DMS53 (cell line): ENCODE data around the gene MYO1A.
A peak's percentile ranks its signal among the peaks of the same experiment; 100 is the strongest.
"Not testable (repeated sequence)": the region's sequence is repeated elsewhere in the genome, so short reads cannot be mapped to it uniquely, and the experiment has no call there.

Experiments used
- DNase-seq: peaks from one replicate; lab custom pipeline; 2025; lab: John Stamatoyannopoulos, UW

The MYO1A gene

GRCh38 chr12:57046947-57047890 lies 2.7 kb downstream of the MYO1A start:
- DNase-seq = no peak

GRCh38 chr12:57046086-57046791 lies 3.7 kb downstream of the MYO1A start:
- no peak for DNase-seq

- no peak for DNase-seq
Observed at GRCh38 chr12:57044889-57045288, 5.0 kb downstream of the MYO1A start.

- DNase-seq = no peak
Observed at GRCh38 chr12:57044468-57044867, 5.5 kb downstream of the MYO1A start.

- no peak for DNase-seq
Observed at GRCh38 chr12:57042695-57043094, 7.2 kb downstream of the MYO1A start.

GRCh38 chr12:57040750-57041149 lies 9.2 kb downstream of the MYO1A start:
- DNase-seq = no peak

GRCh38 chr12:57040211-57040610 lies 9.7 kb downstream of the MYO1A start:
- DNase-seq = no peak

- no peak for DNase-seq
Observed at GRCh38 chr12:57039016-57039798, 10.7 kb downstream of the MYO1A start.

GRCh38 chr12:57037264-57037663 lies 12.7 kb downstream of the MYO1A start:
- no peak for DNase-seq

GRCh38 chr12:57033431-57033830 lies 16.5 kb downstream of the MYO1A start:
- DNase-seq = peak; percentile 19

GRCh38 chr12:57031789-57032188 lies 18.1 kb downstream of the MYO1A start:
- no peak for DNase-seq

- DNase-seq = peak; percentile 72
Observed at GRCh38 chr12:57031138-57031725, 18.7 kb downstream of the MYO1A start.

GRCh38 chr12:57029457-57029856 lies 20.5 kb downstream of the MYO1A start:
- DNase-seq = no peak

- DNase-seq = no peak
Observed at GRCh38 chr12:57027805-57028153, 22.1 kb downstream of the MYO1A start.

- no peak for DNase-seq
Observed at GRCh38 chr12:57027011-57027804, 22.7 kb downstream of the MYO1A start.

- DNase-seq = no peak
Observed at GRCh38 chr12:57025196-57025595, 24.7 kb downstream of the MYO1A start.

- DNase-seq = not testable (repeated sequence)
Observed at GRCh38 chr12:57022324-57022723, 27.6 kb downstream of the MYO1A start.

GRCh38 chr12:57019983-57020719 lies 29.8 kb downstream of the MYO1A start:
- DNase-seq = no peak

GRCh38 chr12:57018906-57019305 lies 31.0 kb downstream of the MYO1A start:
- no peak for DNase-seq

GRCh38 chr12:57018353-57018752 lies 31.6 kb downstream of the MYO1A start:
- peak; percentile 27 for DNase-seq

- DNase-seq = no peak
Observed at GRCh38 chr12:57016348-57016747, 33.6 kb downstream of the MYO1A start, which contains the start of gene TAC3. TSS of gene TAC3 (minus strand) at chr12:57016529. CDS start at chr12:57015797, 732 bp downstream.
